Smooth muscle cell (in vitro differentiated cells): ENCODE results near the gene PGGHG. TPM values are rescaled to one million over a fixed set of nuclear protein-coding genes. Genes with fewer than 3 reads are reported as not detected.

Experiments used
- DNase-seq: peaks from one replicate; lab custom pipeline; 2025; ENCODE audit not compliant: unreplicated experiment; lab: John Stamatoyannopoulos, UW
- H2AFZ ChIP-seq: fragments of 200-600 bp; sonication (generic); 2 replicates; pipeline ENCODE4 v1.6.0; 2016; ENCODE audit warnings: antibody characterized with exemption, low read depth, mild to moderate bottlenecking
- H3F3A ChIP-seq: fragments of 200-600 bp; sonication (generic); 2 replicates; pipeline ENCODE4 v1.6.0; 2017; ENCODE audit warnings: antibody characterized with exemption, low read depth
- H3K27ac ChIP-seq: fragments of 200-600 bp; sonication (generic); 2 replicates; pipeline ENCODE4 v1.5.1; 2016; ENCODE audit warnings: low read depth, mild to moderate bottlenecking
- H3K27me3 ChIP-seq: fragments of 200-600 bp; sonication (generic); 2 replicates; pipeline ENCODE4 v1.6.1; 2016; ENCODE audit warnings: low read depth, mild to moderate bottlenecking
- H3K36me3 ChIP-seq: fragments of 200-600 bp; sonication (generic); 2 replicates; pipeline ENCODE4 v1.5.1; 2016; ENCODE audit warnings: low read depth
- H3K4me1 ChIP-seq: fragments of 200-600 bp; sonication (generic); 2 replicates; pipeline ENCODE4 v1.5.1; 2016; ENCODE audit warnings: low read depth
- H3K4me2 ChIP-seq: fragments of 200-600 bp; sonication (generic); 2 replicates; pipeline ENCODE4 v1.6.0; 2016; ENCODE audit warnings: mild to moderate bottlenecking
- H3K4me3 ChIP-seq: fragments of 200-600 bp; sonication (generic); 2 replicates; pipeline ENCODE4 v1.5.1; 2016; ENCODE audit warnings: mild to moderate bottlenecking
- H3K79me2 ChIP-seq: fragments of 200-600 bp; sonication (generic); 2 replicates; pipeline ENCODE4 v1.6.0; 2016; ENCODE audit warnings: low read depth, mild to moderate bottlenecking
- H3K9ac ChIP-seq: fragments of 200-600 bp; sonication (generic); 2 replicates; pipeline ENCODE4 v1.6.0; 2016; ENCODE audit warnings: low read depth
- H3K9me3 ChIP-seq: fragments of 200-600 bp; sonication (generic); replicated peaks from 2 replicates; pipeline ENCODE4 v1.5.1; 2016; ENCODE audit warnings: low read depth
- H4K20me1 ChIP-seq: fragments of 200-600 bp; sonication (generic); 2 replicates; pipeline ENCODE4 v1.6.0; 2016; ENCODE audit warnings: low read depth
- WGBS: methylation state at CpG from one replicate; pipeline ENCODE4 v1.1.7; 2016; ENCODE audit warnings: low lambda C conversion rate; 5-methylcytosine and 5-hydroxymethylcytosine counted together
- polyA plus RNA-seq: library from polyadenylated mRNA; unstranded; fragments of >200 nt; fragmentation: Nextera tagmentation; extraction: Ambion mirVana; gene quantifications from 2 replicates; pipeline ENCODE4 v1.2.1, GENCODE V29; 2016
- total RNA-seq: library from RNA; depleted of rRNA; stranded (reverse); fragments of >200 nt; gene quantifications from 2 replicates; pipeline ENCODE4 v1.2.3, GENCODE V29; 2014
- TF ChIP-seq, protein P1 (sequence below): fragments of 200-600 bp; sonication (generic); IDR thresholded peaks from 2 replicates; pipeline ENCODE4 v1.5.1; 2017; ENCODE audit warnings: borderline replicate concordance, mild to moderate bottlenecking, antibody characterized with exemption; ENCODE audit not compliant: insufficient read depth, poor library complexity, severe bottlenecking

The PGGHG gene
- total and polyA plus RNA-seq, 2 experiments from 2014 or later = 8.6 to 16.6 TPM

- Histone ChIP-seq H3K9me3 (no peaks in the 10 kb centered on the region), H3K36me3 (no peaks in the 10 kb centered on the region), H3K79me2 (no peaks in the 10 kb centered on the region), H3K4me2 (no peak overlapping the region), H3K4me3 (no peak overlapping the region), H3K9ac (no peak overlapping the region), H3K27ac (no peak overlapping the region), H3F3A (no peaks in the 10 kb centered on the region), H3K27me3 (peaks cover 7% of the 10 kb centered on the region), H2AFZ (no peak overlapping the region), H4K20me1 (no peaks in the 10 kb centered on the region), H3K4me1 (peaks cover 4% of the 10 kb centered on the region)
- WGBS = 92% methylated on average over 22 of the region's 23 CpGs
- no peak for DNase-seq
- TF ChIP-seq, protein P1, sequence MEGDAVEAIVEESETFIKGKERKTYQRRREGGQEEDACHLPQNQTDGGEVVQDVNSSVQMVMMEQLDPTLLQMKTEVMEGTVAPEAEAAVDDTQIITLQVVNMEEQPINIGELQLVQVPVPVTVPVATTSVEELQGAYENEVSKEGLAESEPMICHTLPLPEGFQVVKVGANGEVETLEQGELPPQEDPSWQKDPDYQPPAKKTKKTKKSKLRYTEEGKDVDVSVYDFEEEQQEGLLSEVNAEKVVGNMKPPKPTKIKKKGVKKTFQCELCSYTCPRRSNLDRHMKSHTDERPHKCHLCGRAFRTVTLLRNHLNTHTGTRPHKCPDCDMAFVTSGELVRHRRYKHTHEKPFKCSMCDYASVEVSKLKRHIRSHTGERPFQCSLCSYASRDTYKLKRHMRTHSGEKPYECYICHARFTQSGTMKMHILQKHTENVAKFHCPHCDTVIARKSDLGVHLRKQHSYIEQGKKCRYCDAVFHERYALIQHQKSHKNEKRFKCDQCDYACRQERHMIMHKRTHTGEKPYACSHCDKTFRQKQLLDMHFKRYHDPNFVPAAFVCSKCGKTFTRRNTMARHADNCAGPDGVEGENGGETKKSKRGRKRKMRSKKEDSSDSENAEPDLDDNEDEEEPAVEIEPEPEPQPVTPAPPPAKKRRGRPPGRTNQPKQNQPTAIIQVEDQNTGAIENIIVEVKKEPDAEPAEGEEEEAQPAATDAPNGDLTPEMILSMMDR = no peak
These were observed 5.4 kb upstream of the PGGHG start for GRCh38 chr11:283405-284104.

- WGBS = 92% methylated on average over 22 of the region's 24 CpGs
- no peak overlapping the region for H3K4me2 ChIP-seq
- H3K9me3 ChIP-seq = no peaks in the 10 kb centered on the region
- no peak for DNase-seq
- no peaks in the 10 kb centered on the region for H3K36me3 ChIP-seq
- peaks cover 7% of the 10 kb centered on the region for H3K27me3 ChIP-seq
- TF ChIP-seq, protein P1 = no peak
- H3K27ac ChIP-seq = no peak overlapping the region
- H3F3A ChIP-seq = no peaks in the 10 kb centered on the region
- peaks cover 5% of the 10 kb centered on the region for H3K4me1 ChIP-seq
- H3K79me2 ChIP-seq = no peaks in the 10 kb centered on the region
- H2AFZ ChIP-seq = no peak overlapping the region
- H3K4me3 ChIP-seq = no peak overlapping the region
- no peak overlapping the region for H3K9ac ChIP-seq
- H4K20me1 ChIP-seq = no peaks in the 10 kb centered on the region
These were observed 4.6 kb upstream of the PGGHG start for GRCh38 chr11:284105-285020.

DNA sequence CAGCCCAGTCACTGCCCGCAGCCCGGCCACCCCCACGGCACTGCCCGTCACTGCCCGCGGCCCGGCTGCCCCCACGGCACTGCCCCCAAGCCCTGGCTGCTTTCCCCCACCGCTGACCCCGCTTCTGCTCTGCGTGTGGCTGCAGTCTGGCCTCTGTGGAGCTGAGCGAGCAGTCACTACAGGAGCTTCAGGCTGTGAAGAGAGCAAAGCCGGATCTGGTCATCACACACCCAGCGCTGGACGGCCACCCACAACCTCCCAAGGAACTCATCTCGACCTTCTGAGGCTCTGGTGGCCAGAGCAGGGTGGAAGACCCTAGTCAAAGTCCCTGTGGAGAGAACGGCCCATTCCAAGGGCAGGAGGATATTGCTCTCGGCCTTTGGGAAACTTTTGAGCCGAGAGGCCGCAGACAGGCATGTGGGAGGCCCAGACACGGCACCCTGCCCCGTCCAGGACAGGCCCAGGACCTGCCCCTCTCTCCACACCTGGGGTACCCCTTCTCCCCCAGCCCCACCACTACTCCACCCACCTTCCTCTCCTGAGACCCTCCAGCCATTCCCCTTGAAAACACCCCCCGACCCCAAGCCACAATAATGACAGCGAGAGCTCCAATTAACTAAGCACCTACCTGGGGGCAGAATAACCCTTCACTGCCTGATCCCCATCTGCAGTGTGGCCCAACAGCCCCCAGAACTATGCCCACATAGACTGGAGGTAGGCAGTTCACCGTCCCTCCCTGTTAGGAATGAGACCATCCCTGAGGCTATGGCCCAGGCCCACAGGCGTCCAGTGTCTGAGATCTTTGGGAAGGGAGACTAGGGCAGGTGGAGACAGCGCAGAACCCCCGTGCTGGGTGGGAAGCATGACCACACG lies 3.7 kb upstream of the PGGHG start:
- H3K27me3 ChIP-seq = peaks cover 5% of the 10 kb centered on the region
- H3K27ac ChIP-seq = no peak overlapping the region
- H3F3A ChIP-seq = no peaks in the 10 kb centered on the region
- H3K36me3 ChIP-seq = no peaks in the 10 kb centered on the region
- H3K9ac ChIP-seq = no peak overlapping the region
- H3K4me2 ChIP-seq = no peak overlapping the region
- no peaks in the 10 kb centered on the region for H4K20me1 ChIP-seq
- 93% methylated on average over 25 of the region's 29 CpGs for WGBS
- no peaks in the 10 kb centered on the region for H3K79me2 ChIP-seq
- no peak overlapping the region for H3K4me3 ChIP-seq
- no peaks in the 10 kb centered on the region for H3K9me3 ChIP-seq
- DNase-seq = no peak
- TF ChIP-seq, protein P1 = no peak
- no peak overlapping the region for H2AFZ ChIP-seq
- peaks cover 10% of the 10 kb centered on the region for H3K4me1 ChIP-seq
